ENCODE results near the gene NSD2.
A peak's percentile ranks its signal among the peaks of the same experiment; 100 is the strongest.
"Not testable (repeated sequence)": the region's sequence is repeated elsewhere in the genome, so short reads cannot be mapped to it uniquely, and the experiment has no call there.

The NSD2 gene

GRCh38 chr4:2007804-2008670 lies 136.8 kb downstream of the NSD2 start:
- peak; percentile 17 for DNase-seq (ENCODE audit: low read depth)
- TF ChIP-seq, protein P1, sequence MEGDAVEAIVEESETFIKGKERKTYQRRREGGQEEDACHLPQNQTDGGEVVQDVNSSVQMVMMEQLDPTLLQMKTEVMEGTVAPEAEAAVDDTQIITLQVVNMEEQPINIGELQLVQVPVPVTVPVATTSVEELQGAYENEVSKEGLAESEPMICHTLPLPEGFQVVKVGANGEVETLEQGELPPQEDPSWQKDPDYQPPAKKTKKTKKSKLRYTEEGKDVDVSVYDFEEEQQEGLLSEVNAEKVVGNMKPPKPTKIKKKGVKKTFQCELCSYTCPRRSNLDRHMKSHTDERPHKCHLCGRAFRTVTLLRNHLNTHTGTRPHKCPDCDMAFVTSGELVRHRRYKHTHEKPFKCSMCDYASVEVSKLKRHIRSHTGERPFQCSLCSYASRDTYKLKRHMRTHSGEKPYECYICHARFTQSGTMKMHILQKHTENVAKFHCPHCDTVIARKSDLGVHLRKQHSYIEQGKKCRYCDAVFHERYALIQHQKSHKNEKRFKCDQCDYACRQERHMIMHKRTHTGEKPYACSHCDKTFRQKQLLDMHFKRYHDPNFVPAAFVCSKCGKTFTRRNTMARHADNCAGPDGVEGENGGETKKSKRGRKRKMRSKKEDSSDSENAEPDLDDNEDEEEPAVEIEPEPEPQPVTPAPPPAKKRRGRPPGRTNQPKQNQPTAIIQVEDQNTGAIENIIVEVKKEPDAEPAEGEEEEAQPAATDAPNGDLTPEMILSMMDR (conservative IDR thresholded peaks at IDR 0.05; ENCODE audit: low read depth, low read length) = no peak
- H3K4me3 ChIP-seq (ENCODE audit: low read depth, low read length) = peak overlapping the region; percentile 100

GRCh38 chr4:2008671-2008920 lies 137.4 kb downstream of the NSD2 start:
- TF ChIP-seq, protein P1 (conservative IDR thresholded peaks at IDR 0.05; ENCODE audit: low read depth, low read length) = peak; percentile 6
- H3K4me3 ChIP-seq (ENCODE audit: low read depth, low read length) = peak overlapping the region; percentile 100
- DNase-seq (ENCODE audit: low read depth) = no peak

DNA sequence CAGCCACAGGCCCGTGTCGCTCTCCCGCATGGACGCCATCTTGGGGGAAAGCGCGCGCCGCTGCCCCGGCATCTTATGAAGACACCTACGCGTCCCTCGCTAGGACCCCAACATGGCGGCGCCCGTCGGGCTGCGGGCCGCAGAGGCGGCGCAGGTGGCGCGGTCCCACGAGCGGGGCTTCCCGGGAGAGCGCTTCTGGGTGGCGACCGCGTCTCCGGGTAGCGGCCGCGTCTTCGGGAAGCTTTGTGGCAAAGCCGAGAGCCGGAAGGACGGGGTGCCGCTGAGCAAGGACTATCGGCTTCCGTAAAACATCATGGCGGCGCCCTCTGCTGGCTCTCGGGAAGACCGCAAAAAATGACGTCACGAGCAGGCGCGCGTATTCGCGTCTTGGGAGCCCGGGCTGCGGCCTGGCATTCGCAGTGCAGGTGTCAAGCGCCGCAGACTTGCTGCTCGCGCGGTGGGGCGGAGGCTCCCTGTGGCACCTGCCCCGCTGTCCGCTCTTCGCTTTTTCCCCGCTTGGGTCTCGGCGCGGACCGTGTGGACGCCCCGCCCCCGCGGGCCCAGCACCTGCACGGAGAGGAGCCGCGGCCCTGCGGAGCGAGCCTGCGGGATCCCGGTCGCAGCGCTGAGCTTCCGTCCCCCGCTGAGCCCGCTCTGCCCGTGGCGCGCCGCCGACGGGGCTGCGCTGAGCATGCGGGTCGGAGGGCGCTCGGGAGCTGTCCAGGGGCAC lies 137.9 kb downstream of the NSD2 start, which contains the start of gene NELFA:
NELFA (minus strand) TSS at position 54 of the 730 bp plus-strand sequence; CDS start at position 39, 15 bp downstream.
- TF ChIP-seq, protein P1 (conservative IDR thresholded peaks at IDR 0.05; ENCODE audit: low read depth, low read length) = peak; percentile 60
- peak; percentile 94 for DNase-seq (ENCODE audit: low read depth)
- H3K4me3 ChIP-seq (ENCODE audit: low read depth, low read length) = peak within 1 kb of the TSS; percentile 100

GRCh38 chr4:2009651-2010233 lies 138.5 kb downstream of the NSD2 start:
- TF ChIP-seq, protein P1 (conservative IDR thresholded peaks at IDR 0.05; ENCODE audit: low read depth, low read length) = peak; percentile 38
- peak overlapping the region; percentile 100 for H3K4me3 ChIP-seq (ENCODE audit: low read depth, low read length)
- peak; percentile 46 for DNase-seq (ENCODE audit: low read depth)

DNA sequence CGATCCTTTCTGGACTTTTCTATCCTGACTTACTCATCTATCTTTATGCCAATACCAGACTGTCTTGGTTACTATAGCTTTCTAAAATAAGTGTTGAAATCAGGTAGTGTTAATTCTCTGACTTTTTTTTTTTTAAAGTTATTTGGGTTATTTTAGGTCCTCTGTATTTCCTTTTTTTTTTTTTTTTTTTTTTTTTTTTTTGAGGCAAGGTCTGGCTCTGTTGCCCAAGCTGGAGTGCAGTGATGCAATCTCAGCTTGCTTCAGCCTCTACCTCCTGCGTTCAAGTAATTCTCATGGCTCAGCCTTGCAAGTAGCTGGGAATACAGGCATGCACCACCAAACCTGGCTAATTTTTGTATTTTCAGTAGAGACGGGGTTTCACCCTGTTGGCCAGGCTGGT lies 140.4 kb downstream of the NSD2 start:
- TF ChIP-seq, protein P1 (conservative IDR thresholded peaks at IDR 0.05; ENCODE audit: low read depth, low read length) = no peak
- no peak overlapping the region for H3K4me3 ChIP-seq (ENCODE audit: low read depth, low read length)
- DNase-seq (ENCODE audit: low read depth) = peak; percentile 37

- TF ChIP-seq, protein P1 (conservative IDR thresholded peaks at IDR 0.05; ENCODE audit: low read depth, low read length) = no peak
- no peak overlapping the region for H3K4me3 ChIP-seq (ENCODE audit: low read depth, low read length)
- no peak for DNase-seq (ENCODE audit: low read depth)
Measured at GRCh38 chr4:2015008-2015407, 143.8 kb downstream of the NSD2 start.

DNA sequence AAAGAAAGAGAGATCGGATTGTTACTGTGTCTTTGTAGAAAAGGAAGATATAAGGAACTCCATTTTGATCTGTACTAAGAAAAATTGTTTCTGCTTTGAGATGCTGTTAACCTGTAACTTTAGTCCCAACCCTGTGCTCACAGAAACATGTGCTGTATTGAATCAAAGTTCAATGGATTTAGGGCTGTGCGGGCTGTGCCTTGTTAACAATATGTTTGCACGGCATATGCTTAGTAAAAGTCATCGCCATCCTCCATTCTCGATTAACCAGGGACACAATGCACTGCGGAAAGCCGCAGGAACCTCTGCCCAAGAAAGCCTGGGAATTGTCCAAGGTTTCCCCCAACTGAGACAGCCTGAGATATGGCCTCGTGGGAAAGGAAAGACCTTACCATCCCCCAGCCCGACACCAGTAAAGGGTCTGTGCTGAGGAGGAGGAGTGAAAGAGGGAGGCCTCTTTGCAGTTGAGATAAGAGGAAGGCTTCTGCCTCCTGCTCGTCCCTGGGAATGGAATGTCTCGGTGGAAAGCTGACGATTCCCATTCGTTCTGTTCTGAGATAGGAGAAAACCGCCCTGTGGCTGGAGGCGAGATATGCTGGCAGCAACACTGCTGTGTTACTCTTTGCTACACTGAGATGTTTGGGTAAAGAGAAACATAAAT lies 150.3 kb downstream of the NSD2 start:
- DNase-seq (ENCODE audit: low read depth) = peak; percentile 28
- not testable (repeated sequence) for H3K4me3 ChIP-seq (ENCODE audit: low read depth, low read length)
